Urothelium cell line (cell line): ENCODE data around the gene ARVCF.
"Not testable (repeated sequence)": the region's sequence is repeated elsewhere in the genome, so short reads cannot be mapped to it uniquely, and the experiment has no call there.

Source experiments
- DNase-seq: peaks from one replicate; pipeline ENCODE4 v3.0.0; 2011; ENCODE audit warnings: low spot score, mixed read lengths
- FAIRE-seq: peaks from 2 replicates; lab custom pipeline; 2011; peaks lifted over from hg19 to GRCh38; lab: Jason Lieb, UNC

ARVCF gene

DNA sequence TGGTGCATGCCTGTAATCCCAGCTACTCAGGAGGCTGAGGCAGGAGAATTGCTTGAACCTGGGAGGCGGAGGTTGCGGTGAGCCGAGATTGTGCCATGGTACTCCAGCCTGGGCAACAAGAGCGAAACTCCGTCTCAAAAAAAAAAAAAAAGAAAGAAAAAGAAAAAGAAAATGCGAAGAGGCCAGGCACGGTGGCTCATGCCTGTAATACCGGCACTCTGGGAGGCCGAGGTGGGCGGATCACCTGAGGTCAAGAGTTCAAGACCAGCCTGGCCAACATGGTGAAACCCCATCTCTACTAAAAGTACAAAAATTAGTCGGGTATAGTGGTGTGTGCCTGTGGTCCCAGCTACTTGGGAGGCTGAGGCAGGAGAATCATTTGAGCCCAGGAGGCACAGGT lies 90.6 kb downstream of the ARVCF start:
- not testable (repeated sequence) for DNase-seq, FAIRE-seq

DNA sequence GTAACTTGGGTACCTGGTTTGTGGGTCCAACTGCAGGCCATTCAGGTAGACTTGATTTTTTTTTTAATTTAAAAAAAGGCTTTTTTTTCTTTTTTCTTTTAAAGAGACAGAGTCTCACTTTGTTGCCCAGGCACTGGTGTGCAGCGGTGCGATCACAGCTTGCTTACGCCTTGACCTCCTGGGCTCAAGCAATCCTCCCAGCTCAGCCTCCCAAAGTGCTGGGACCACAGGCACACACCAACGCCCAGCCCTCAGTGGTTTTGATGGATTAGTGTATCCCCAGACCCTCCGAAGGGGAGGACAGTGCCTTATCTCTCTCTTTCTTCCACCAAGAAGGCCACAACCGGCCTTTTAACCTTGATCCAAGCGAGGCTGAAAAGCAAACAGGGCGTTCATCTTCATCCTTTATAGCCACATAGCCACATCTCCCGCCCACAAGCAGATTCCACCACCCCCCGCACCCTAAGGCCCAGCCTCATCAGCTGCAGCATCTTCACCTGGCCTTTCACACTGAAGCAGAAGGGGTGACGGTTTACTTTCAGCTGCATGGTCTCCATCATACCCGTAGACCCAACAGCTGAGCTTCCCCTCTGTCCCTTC lies 92.6 kb downstream of the ARVCF start:
- FAIRE-seq: no peak
- no peak for DNase-seq

- FAIRE-seq: no peak
- DNase-seq: no peak
Observed at GRCh38 chr22:19921544-19922081, 95.0 kb downstream of the ARVCF start.
